NCI-H510A treated with DMSO at 0.1 percent for 48 hours (cell line): ENCODE results near the gene SUN3.
"Not testable (repeated sequence)": the region's sequence is repeated elsewhere in the genome, so short reads cannot be mapped to it uniquely, and the experiment has no call there.

Experiments
- DNase-seq: peaks from one replicate; lab custom pipeline; 2025; lab: John Stamatoyannopoulos, UW

SUN3 gene

DNA sequence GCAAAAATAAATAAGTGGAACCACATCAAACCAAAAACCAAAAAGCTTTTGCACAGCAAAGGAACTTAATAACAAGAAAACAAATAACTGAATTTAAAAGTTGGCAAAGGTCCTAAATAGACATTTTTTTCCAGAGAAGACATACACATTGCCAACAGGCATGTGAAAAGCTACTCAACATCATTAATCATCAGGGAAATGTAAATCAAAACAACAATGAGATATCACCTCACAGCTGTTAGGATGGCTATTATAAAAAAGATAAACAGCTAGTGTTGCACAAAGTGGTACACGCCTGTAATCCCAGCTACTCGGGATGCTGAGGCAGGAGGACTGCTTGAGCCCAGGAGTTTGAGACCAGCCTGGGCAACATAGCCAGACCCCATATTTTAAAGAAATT is 2.2 kb upstream of the SUN3 start:
- DNase-seq = no peak

GRCh38 chr7:48025624-48026023 is 3.3 kb downstream of the SUN3 start:
- DNase-seq = no peak

DNA sequence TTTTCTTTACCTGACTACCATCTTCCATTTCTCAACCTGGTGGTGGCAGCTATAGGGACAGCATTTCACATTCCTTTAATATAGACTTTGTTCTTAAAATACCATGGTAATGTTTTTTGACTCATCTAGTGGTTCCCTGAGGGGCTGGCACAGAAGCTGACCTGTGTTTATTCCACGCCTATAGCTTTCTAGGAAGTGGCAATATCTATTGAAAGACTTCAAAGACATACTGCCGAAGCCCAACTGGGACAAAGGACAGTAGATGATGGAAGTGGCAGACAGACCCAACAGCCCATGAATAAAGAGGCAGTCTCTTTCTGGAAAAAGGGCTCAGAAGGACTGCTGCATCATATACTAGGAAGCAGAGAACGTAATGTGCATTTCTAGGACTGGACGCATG is 11.2 kb downstream of the SUN3 start:
- DNase-seq = no peak

DNA sequence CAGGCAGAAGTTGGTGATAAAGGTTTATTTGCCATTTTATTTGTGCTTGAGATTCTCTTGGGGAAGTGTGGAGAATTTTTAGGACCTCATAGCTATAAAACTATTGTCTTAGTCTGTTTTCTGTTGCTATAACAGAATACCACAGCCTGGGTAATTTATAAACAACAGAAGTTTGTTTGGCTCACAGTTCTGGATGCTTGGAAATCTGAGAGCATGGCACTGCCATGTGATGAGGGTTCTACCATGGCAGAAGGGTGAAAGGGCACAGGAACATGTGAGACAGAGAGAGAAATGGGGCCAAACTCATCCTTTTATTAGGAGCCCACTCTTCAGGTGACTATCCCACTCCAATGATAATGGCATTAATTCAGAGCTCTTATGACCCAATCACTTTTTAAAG is 12.3 kb downstream of the SUN3 start:
- DNase-seq = no peak

DNA sequence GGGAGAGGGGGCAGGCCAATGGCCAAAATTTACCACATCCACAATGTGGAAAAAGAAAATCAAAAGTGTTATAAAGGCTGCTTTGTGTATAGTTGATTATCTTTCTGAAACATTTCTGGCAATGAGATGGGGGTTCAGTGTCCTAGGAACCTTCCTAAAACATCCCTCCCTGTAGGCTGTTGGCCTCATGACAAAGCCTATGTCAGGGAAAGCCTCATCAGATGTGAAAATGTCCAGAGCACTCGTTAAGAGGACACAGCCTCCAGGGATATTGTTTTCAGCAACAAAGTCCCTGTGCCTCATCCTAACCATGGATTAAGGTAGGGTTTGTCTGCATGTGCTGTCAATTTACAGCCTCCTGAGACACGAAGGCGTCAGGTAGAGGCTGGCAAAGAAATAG is 17.0 kb downstream of the SUN3 start:
- no peak for DNase-seq

DNA sequence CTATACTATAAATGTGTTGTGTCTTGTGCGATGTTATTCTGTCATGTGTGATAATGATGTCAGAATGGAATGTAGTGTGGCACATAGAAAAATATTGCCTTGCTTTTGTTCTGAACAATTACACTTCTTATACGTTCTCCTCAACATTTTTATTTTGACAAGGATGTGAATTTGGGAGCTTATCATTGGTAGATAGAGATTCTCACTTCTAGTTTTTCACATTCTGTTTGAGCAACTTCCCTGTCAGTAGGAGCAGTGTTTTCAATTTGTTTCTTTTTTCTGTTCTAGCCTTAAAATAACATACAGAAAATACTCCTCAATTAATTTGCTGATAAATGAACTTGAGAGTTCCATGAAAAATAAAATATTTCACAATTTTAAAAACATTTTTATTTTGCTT is 17.6 kb downstream of the SUN3 start:
- no peak for DNase-seq

DNA sequence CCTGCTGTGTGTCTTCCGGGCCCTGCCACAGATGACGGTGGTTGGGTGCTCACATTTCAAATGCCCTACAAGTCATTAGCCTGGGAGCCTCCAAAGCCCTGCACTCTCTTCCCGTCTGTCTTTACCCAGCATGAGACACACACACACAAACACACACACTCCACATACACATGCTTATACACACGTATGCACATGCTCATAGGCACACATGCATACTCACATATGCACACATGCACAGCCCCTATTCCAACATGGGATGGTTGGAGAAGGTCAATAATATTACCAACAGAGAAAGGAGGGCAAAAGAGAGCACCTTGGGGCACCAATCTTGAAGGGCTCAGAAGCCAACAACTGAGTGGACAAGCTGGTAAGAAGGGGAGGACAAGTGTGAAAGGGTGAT is 19.0 kb downstream of the SUN3 start:
- no peak for DNase-seq

DNA sequence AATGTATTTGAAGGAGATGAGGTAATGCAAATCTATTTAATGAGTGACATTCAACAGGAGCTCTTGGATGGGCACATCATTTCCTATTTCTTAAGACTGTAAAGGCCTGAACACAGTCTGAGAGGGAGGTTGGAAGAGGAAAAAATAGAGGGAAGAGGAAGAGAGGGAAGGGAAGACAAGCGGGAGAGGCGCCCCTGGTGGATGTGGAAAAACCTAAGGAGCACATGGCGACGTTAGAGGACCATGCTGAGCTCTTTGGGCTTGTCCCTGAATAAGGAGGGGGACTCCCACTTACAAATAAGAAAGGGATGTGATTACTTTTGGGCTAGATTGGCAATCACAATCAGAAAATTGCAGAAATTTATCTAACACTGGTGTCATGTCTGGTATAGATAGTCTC is 19.6 kb downstream of the SUN3 start:
- no peak for DNase-seq

DNA sequence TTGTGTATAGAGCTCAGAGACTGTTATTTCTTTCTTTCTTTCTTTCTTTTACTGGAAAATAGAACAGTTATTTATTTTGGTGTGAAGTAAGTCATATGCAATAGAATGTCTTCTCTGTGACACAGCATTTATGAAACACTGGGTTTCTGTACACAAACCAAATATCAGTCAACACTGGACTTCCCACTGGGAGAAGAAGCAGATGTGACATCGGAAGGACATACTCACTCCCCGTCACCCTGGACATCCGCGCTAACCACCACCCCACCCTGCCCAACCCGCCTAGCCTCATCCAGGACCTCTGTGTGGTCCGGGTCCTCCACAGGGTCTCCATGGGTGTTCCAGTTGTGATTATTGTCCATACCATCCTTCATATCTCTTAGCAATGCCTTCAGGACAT is 22.0 kb downstream of the SUN3 start:
- no peak for DNase-seq

GRCh38 chr7:48004638-48005037 is 24.3 kb downstream of the SUN3 start:
- DNase-seq = no peak

DNA sequence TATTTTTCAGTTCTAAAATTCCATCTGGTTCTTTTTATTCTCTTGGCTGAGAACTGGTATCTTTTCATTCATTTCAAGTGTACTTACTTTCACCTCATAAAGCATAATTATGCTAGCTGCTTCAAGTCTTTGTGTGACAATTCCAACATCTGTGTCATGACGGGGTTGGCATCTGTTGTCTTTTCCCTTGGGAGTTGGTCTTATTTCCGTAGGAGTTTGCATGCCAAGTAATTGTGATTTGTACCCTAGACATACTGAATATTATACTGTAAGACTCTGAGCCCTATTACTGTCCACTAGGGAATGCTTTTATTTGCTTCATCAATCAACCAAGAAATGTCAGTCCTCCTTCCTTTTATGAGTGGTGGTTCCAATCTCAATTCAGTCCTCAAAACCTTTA is 24.9 kb downstream of the SUN3 start:
- no peak for DNase-seq

DNA sequence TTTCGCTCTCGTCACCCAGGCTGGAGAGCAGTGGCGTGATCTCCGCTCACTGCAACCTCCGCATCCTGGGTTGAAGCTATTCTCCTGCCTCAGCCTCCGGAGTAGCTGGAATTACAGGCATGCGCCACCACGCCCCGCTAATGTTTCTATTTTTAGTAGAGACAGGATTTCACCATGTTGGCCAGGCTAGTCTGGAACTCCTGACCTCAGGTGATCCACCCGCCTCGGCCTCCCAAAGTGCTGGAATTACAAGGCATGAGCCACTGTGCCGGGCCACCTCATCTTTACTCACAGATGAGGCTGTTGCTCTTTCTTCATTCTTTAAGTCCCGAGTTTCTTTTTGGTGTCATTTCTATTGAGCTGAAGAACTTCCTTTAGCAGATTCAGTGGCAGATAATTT is 28.7 kb downstream of the SUN3 start:
- DNase-seq = not testable (repeated sequence)

GRCh38 chr7:47999413-47999812 is 29.5 kb downstream of the SUN3 start:
- DNase-seq = no peak

- no peak for DNase-seq
These were observed 36.5 kb downstream of the SUN3 start for GRCh38 chr7:47992446-47992845.

DNA sequence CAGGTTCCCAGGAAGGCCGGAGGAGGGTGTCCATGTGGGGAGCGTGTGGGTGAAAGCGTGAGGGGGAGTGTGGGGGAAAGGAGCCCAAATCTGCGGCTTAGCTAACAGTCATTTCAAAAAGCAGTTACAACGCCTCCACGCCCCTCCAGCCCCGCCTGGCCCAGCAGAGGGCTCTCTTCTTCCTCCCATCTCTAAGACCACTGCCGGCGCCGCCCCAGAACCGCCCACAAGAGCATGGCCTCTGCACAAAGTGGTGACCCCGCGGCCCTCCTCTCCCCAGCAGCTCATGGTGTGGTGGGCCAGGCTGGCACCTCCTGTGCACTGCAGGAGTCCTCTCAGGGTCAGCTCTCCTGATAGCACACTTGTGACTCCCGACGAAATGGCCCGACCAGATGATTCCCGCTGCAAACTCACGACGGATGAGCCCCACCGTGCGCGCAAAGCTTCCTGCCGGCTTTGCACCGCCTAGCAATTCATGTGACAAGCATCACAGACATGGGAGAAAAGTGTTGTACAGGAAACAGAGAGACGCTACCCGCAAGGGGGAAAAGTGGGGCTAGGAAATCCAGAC is 37.1 kb downstream of the SUN3 start:
- DNase-seq = peak; percentile 63

GRCh38 chr7:47991270-47991669 is 37.6 kb downstream of the SUN3 start:
- DNase-seq = no peak

- no peak for DNase-seq
These were observed 38.3 kb downstream of the SUN3 start for GRCh38 chr7:47990592-47990991.

DNA sequence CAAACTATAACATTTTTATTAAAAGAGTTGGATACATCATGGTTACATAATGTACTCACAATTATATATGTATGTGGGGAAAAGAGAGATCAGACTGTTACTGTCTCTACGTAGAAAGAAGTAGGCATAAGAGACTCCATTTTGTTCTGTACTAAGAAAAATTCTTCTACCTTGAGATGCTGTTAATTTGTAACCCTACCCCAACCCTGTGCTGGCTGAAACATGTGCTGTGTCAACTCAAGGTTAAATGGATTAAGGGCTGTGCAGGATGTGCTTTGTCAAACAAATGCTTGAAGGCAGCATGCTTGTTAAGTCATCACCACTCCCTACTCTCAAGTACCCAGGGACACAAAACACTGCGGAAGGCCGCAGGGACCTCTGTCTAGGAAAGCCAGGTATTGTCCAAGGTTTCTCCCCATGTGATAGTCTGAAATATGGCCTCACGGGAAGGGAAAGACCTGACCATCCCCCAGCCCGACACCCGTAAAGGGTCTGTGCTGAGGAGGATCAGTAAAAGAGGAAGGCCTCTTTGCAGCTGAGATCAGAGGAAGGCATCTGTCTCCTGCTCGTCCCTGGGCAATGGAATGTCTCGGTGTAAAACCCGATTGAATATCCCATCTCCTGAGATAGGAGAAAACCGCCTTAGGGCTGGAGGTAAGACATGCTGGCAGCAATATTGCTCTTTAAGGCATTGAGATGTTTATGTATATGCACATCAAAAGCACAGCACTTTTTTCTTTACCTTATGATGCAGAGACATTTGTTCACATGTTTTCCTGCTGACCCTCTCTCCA is 39.1 kb downstream of the SUN3 start:
- not testable (repeated sequence) for DNase-seq

GRCh38 chr7:47988496-47989386 is 40.2 kb downstream of the SUN3 start:
- DNase-seq = no peak

- no peak for DNase-seq
These were observed 46.3 kb downstream of the SUN3 start for GRCh38 chr7:47982610-47983009.

DNA sequence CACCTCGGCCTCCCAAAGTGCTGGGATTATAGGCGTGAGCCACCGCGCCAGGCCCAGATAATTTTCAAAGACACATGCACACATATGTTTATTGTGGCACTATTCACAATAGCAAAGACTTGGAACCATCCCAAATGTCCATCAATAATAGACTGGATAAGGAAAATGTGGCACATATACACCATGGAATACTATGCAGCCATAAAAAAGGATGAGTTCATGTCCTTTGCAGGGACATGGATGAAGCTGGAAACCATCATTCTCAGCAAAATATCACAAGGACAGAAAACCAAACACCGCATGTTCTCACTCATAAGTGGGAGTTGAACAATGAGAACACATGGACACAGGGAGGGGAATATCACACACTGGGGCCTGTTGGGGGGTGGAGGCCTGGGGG is 48.3 kb downstream of the SUN3 start:
- not testable (repeated sequence) for DNase-seq

DNA sequence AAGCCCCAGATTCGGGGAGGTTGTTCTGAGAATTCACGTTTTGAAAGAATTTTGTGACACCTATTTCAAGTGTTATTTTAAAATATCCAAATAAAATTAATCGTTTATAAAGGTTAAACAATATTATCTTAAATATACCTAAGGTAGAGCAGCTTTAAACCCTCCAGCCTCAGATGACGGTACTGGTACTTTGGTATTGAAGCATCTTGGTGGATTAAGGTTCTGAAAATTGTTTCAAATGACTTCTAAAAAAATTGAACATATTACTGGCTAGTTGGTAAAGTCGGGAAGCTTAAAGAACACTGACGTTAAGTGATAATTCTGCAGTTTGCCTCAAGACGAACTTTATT is 49.1 kb downstream of the SUN3 start:
- no peak for DNase-seq
